ENCODE measurements around the gene MGAT4A. TPM values are rescaled to one million over a fixed set of nuclear protein-coding genes. Genes with fewer than 3 reads are reported as not detected.

MGAT4A gene
- total and polyA plus RNA-seq, 2 of the 13 experiments (the other 11 are each of a cell fraction or from before 2014, with no cell fraction given) = 47.2 to 90.9 TPM

- Histone ChIP-seq H3K9ac (ENCODE audit: insufficient read depth, low read depth, low read length) (no peak overlapping the region), H3K4me1 (ENCODE audit: insufficient read depth, low read length) (no peaks in the 10 kb centered on the region), H3K79me2 (ENCODE audit: insufficient read depth, low read length) (no peaks in the 10 kb centered on the region), H3K4me2 (ENCODE audit: low read depth, low read length) (no peak overlapping the region), H3K4me3 (replicated peaks in 1 of 3; ENCODE audit: insufficient read depth in 1 of 3, low read depth in 2 of 3, low read length in 3 of 3) (no peak overlapping the region), H2AFZ (ENCODE audit: low read length) (no peak overlapping the region), H3K27ac (ENCODE audit: extremely low read length, insufficient read depth, low read length) (no peak overlapping the region), H3K9me3 (ENCODE audit: low read length) (no peaks in the 10 kb centered on the region), H3K36me3 (replicated peaks in 1 of 2; ENCODE audit: control insufficient read depth in 1 of 2, insufficient read depth in 2 of 2, low read length in 2 of 2) (peaks cover 28 to 82% of the 10 kb centered on the region in 2 experiments), H3K27me3 (ENCODE audit: control insufficient read depth in 1 of 2, insufficient read depth in 2 of 2, low read length in 2 of 2) (no peaks in the 10 kb centered on the region), H4K20me1 (ENCODE audit: insufficient read depth, low read length) (no peaks in the 10 kb centered on the region)
- POLR2A ChIA-PET = no interaction called here
- peak; percentile 81 for ATAC-seq
- FAIRE-seq = no peak
- peak; percentile 14 for DNase-seq (ENCODE audit: low spot score)
- no TSS peak for BruUV-seq (replicated peaks)
- CTCF ChIA-PET (ENCODE audit: low intra/inter-chr PET ratio, low total read pairs) = interaction anchor here (1.4 kb wide), 1 partner anchor 431 kb away, joined by 4 read pairs; no protein-coding TSS in a partner anchor
- TF ChIP-seq SMYD3 (CRISPR knock-in tag; IDR thresholded peaks at IDR 0.05) = no peak
- TF ChIP-seq, protein P1, sequence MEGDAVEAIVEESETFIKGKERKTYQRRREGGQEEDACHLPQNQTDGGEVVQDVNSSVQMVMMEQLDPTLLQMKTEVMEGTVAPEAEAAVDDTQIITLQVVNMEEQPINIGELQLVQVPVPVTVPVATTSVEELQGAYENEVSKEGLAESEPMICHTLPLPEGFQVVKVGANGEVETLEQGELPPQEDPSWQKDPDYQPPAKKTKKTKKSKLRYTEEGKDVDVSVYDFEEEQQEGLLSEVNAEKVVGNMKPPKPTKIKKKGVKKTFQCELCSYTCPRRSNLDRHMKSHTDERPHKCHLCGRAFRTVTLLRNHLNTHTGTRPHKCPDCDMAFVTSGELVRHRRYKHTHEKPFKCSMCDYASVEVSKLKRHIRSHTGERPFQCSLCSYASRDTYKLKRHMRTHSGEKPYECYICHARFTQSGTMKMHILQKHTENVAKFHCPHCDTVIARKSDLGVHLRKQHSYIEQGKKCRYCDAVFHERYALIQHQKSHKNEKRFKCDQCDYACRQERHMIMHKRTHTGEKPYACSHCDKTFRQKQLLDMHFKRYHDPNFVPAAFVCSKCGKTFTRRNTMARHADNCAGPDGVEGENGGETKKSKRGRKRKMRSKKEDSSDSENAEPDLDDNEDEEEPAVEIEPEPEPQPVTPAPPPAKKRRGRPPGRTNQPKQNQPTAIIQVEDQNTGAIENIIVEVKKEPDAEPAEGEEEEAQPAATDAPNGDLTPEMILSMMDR (CRISPR knock-in tag; IDR thresholded peaks at IDR 0.05) = peak; percentile 50
- peak; percentile 55 for TF ChIP-seq STAG1 (CRISPR knock-in tag; IDR thresholded peaks at IDR 0.05)
- in situ Hi-C loops (cut with HindIII; ENCODE audit: extremely low pct_ligation_motif_present, low pct_unique_long_range_greater_than_20kb) = no loop called here
- intact Hi-C loops (cut with micrococcal nuclease; ENCODE audit: unreplicated experiment) = no loop called here
- WGBS (ENCODE audit: low lambda C conversion rate) = 97% methylated on average over 9 of the region's 9 CpGs
Measured at GRCh38 chr2:98634406-98635092, 96.4 kb downstream of the MGAT4A start.

DNA sequence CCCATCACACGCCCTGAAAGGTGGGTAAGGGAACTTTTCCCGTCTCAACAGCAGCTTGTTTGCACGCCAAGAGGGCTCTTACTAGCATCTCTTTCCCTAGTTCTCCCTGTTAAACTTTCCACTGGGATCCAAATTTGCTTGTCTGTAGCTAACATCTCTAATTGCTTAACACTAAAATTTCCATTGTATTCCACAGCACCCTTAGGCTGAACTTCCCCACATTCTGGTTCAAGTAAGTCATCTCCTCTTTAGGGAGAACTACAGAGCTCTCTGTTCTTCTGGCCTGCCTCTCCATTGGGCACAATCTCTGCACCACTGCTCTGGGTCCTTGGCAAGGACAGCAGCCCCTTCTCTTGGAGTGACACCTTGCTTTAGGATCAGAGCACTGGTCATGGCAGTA is 98.6 kb downstream of the MGAT4A start:
- 100% methylated on average over 3 of the region's 3 CpGs for WGBS (ENCODE audit: low lambda C conversion rate)
- H4K20me1 ChIP-seq (ENCODE audit: insufficient read depth, low read length) = no peaks in the 10 kb centered on the region
- H3K4me2 ChIP-seq (ENCODE audit: low read depth, low read length) = no peak overlapping the region
- DNase-seq (ENCODE audit: low spot score) = no peak
- in situ Hi-C loops (cut with HindIII; ENCODE audit: extremely low pct_ligation_motif_present, low pct_unique_long_range_greater_than_20kb) (no loop called here), intact Hi-C loops (cut with micrococcal nuclease; ENCODE audit: unreplicated experiment) (no loop called here)
- H3K36me3 ChIP-seq (replicated peaks in 1 of 2; ENCODE audit: control insufficient read depth in 1 of 2, insufficient read depth in 2 of 2, low read length in 2 of 2) = peaks cover 21 to 62% of the 10 kb centered on the region in 2 experiments
- no peaks in the 10 kb centered on the region for H3K9me3 ChIP-seq (ENCODE audit: low read length)
- no peaks in the 10 kb centered on the region for H3K79me2 ChIP-seq (ENCODE audit: insufficient read depth, low read length)
- BruUV-seq (replicated peaks) = no TSS peak
- POLR2A ChIA-PET = no interaction called here
- CTCF ChIA-PET (ENCODE audit: low intra/inter-chr PET ratio, low total read pairs) = no interaction called here
- no peaks in the 10 kb centered on the region for H3K27me3 ChIP-seq (ENCODE audit: control insufficient read depth in 1 of 2, insufficient read depth in 2 of 2, low read length in 2 of 2)
- H3K9ac ChIP-seq (ENCODE audit: insufficient read depth, low read depth, low read length) = no peak overlapping the region
- H2AFZ ChIP-seq (ENCODE audit: low read length) = no peak overlapping the region
- H3K4me1 ChIP-seq (ENCODE audit: insufficient read depth, low read length) = no peaks in the 10 kb centered on the region
- no peak for FAIRE-seq
- TF ChIP-seq, protein P2, sequence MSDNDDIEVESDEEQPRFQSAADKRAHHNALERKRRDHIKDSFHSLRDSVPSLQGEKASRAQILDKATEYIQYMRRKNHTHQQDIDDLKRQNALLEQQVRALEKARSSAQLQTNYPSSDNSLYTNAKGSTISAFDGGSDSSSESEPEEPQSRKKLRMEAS (IDR thresholded peaks at IDR 0.05) = no peak
- TF ChIP-seq RBM22 (optimal IDR thresholded peaks at IDR 0.05; ENCODE audit: low read length) (peak; percentile 49), ZNF607 (CRISPR knock-in tag; IDR thresholded peaks at IDR 0.05; ENCODE audit: borderline replicate concordance) (no peak), EZH2 (conservative IDR thresholded peaks at IDR 0.05; ENCODE audit: low read depth, low read length) (no peak)
- H3K4me3 ChIP-seq (replicated peaks in 1 of 3; ENCODE audit: insufficient read depth in 1 of 3, low read depth in 2 of 3, low read length in 3 of 3) = no peak overlapping the region
- no peak for ATAC-seq
- H3K27ac ChIP-seq (ENCODE audit: extremely low read length, insufficient read depth, low read length) = no peak overlapping the region
